ENCODE measurements around the gene BPIFA3. TPM values are rescaled to one million over a fixed set of nuclear protein-coding genes. Genes with fewer than 3 reads are reported as not detected.

The BPIFA3 gene
- total and polyA plus RNA-seq, 2 of the 13 experiments (the other 11 are each of a cell fraction or from before 2014, with no cell fraction given), result not detected

GRCh38 chr20:33250666-33251065 lies 33.5 kb downstream of the BPIFA3 start:
- Histone ChIP-seq H2AFZ (ENCODE audit: low read length) (no peak overlapping the region), H3K27ac (ENCODE audit: extremely low read length, insufficient read depth, low read length) (no peak overlapping the region), H3K4me3 (replicated peaks in 1 of 3; ENCODE audit: insufficient read depth in 1 of 3, low read depth in 2 of 3, low read length in 3 of 3) (no peak overlapping the region), H4K20me1 (ENCODE audit: insufficient read depth, low read length) (no peaks in the 10 kb centered on the region), H3K36me3 (replicated peaks in 1 of 2; ENCODE audit: control insufficient read depth in 1 of 2, insufficient read depth in 2 of 2, low read length in 2 of 2) (no peaks in the 10 kb centered on the region), H3K4me1 (ENCODE audit: insufficient read depth, low read length) (no peaks in the 10 kb centered on the region), H3K9ac (ENCODE audit: insufficient read depth, low read depth, low read length) (no peak overlapping the region), H3K9me3 (ENCODE audit: low read length) (no peaks in the 10 kb centered on the region), H3K27me3 (ENCODE audit: control insufficient read depth in 1 of 2, insufficient read depth in 2 of 2, low read length in 2 of 2) (no peaks in the 10 kb centered on the region), H3K79me2 (ENCODE audit: insufficient read depth, low read length) (no peaks in the 10 kb centered on the region), H3K4me2 (ENCODE audit: low read depth, low read length) (no peak overlapping the region)
- no TSS peak for BruUV-seq (replicated peaks)
- intact Hi-C loops (cut with micrococcal nuclease; ENCODE audit: unreplicated experiment), result no loop called here
- ATAC-seq (no peak), DNase-seq (ENCODE audit: low spot score) (no peak), FAIRE-seq (no peak)
- ChIA-PET POLR2A (no interaction called here), CTCF (ENCODE audit: low intra/inter-chr PET ratio, low total read pairs) (no interaction called here)
- in situ Hi-C loops (cut with HindIII; ENCODE audit: extremely low pct_ligation_motif_present, low pct_unique_long_range_greater_than_20kb), result no loop called here
- 41% methylated on average over 2 of the region's 2 CpGs for WGBS (ENCODE audit: low lambda C conversion rate)
- TF ChIP-seq RXRA (CRISPR knock-in tag; IDR thresholded peaks at IDR 0.05) (no peak), ZBTB34 (CRISPR knock-in tag; IDR thresholded peaks at IDR 0.05) (no peak)

GRCh38 chr20:33251496-33251895 lies 34.3 kb downstream of the BPIFA3 start:
- Histone ChIP-seq H3K36me3 (replicated peaks in 1 of 2; ENCODE audit: control insufficient read depth in 1 of 2, insufficient read depth in 2 of 2, low read length in 2 of 2) (no peaks in the 10 kb centered on the region), H3K9ac (ENCODE audit: insufficient read depth, low read depth, low read length) (no peak overlapping the region), H3K4me1 (ENCODE audit: insufficient read depth, low read length) (no peaks in the 10 kb centered on the region), H4K20me1 (ENCODE audit: insufficient read depth, low read length) (no peaks in the 10 kb centered on the region), H3K4me3 (replicated peaks in 1 of 3; ENCODE audit: insufficient read depth in 1 of 3, low read depth in 2 of 3, low read length in 3 of 3) (no peak overlapping the region), H3K9me3 (ENCODE audit: low read length) (no peaks in the 10 kb centered on the region), H2AFZ (ENCODE audit: low read length) (no peak overlapping the region), H3K27ac (ENCODE audit: extremely low read length, insufficient read depth, low read length) (no peak overlapping the region), H3K79me2 (ENCODE audit: insufficient read depth, low read length) (no peaks in the 10 kb centered on the region), H3K4me2 (ENCODE audit: low read depth, low read length) (no peak overlapping the region), H3K27me3 (ENCODE audit: control insufficient read depth in 1 of 2, insufficient read depth in 2 of 2, low read length in 2 of 2) (no peaks in the 10 kb centered on the region)
- intact Hi-C loops (cut with micrococcal nuclease; ENCODE audit: unreplicated experiment) (no loop called here), in situ Hi-C loops (cut with HindIII; ENCODE audit: extremely low pct_ligation_motif_present, low pct_unique_long_range_greater_than_20kb) (no loop called here)
- ATAC-seq (no peak), FAIRE-seq (no peak), DNase-seq (ENCODE audit: low spot score) (no peak)
- POLR2A ChIA-PET, result no interaction called here
- no TSS peak for BruUV-seq (replicated peaks)
- WGBS (ENCODE audit: low lambda C conversion rate), result 20% methylated on average over 3 of the region's 3 CpGs
- CTCF ChIA-PET (ENCODE audit: low intra/inter-chr PET ratio, low total read pairs), result no interaction called here
- TF ChIP-seq NCOR1 (IDR thresholded peaks at IDR 0.05; ENCODE audit: borderline replicate concordance, low read length), result no peak
- TF ChIP-seq ATF7-NPFF (CRISPR knock-in tag; IDR thresholded peaks at IDR 0.05; ENCODE audit: low read depth), result no peak
- TF ChIP-seq JDP2 (CRISPR knock-in tag; IDR thresholded peaks at IDR 0.05; ENCODE audit: borderline replicate concordance), result no peak
- TF ChIP-seq ARID4A (CRISPR knock-in tag; IDR thresholded peaks at IDR 0.05; ENCODE audit: borderline replicate concordance), result no peak
- TF ChIP-seq ZNF75D (CRISPR knock-in tag; IDR thresholded peaks at IDR 0.05; ENCODE audit: borderline replicate concordance), result no peak
- TF ChIP-seq ZNF660 (CRISPR knock-in tag; IDR thresholded peaks at IDR 0.05; ENCODE audit: borderline replicate concordance, low read depth), result no peak
- TF ChIP-seq ZNF18 (CRISPR knock-in tag; IDR thresholded peaks at IDR 0.05; ENCODE audit: insufficient replicate concordance), result no peak
- no peak for TF ChIP-seq HOXD1 (CRISPR knock-in tag; IDR thresholded peaks at IDR 0.05)
- TF ChIP-seq RBM39 (IDR thresholded peaks at IDR 0.05; ENCODE audit: low read depth, low read length, poor library complexity, severe bottlenecking), result no peak
- no peak for TF ChIP-seq PHF8 (CRISPR knock-in tag; IDR thresholded peaks at IDR 0.05)

Measured in HepG2 (cell line).